HG03571 (cell line): ENCODE measurements around the gene CDYL2.
"Not testable (repeated sequence)": the region's sequence is repeated elsewhere in the genome, so short reads cannot be mapped to it uniquely, and the experiment has no call there.

Experiments used
- ATAC-seq: cut with Tn5 transposase; IDR thresholded peaks from one replicate; pipeline ENCODE4 v1.9.1; 2021; ENCODE audit not compliant: unreplicated experiment

CDYL2 gene

DNA sequence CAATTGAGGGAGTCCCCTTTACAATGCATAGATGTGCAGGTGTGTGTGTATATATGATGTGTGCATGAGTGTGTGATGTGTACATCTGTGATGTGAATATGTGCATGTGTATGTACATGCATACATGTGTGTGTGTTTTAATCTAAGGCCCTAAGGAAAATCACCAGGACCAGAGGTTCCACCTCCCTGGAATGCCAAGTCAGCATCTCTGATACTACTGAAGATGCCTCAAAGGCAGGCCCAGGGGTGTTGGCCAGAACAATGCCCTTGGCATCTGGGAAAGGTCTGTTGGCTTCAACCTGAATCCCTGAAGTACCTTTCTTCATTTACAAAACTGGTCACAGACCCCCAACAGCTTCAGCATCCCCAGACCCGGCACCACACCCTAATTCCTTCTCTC, 129.5 kb downstream of the CDYL2 start:
- no peak for ATAC-seq

DNA sequence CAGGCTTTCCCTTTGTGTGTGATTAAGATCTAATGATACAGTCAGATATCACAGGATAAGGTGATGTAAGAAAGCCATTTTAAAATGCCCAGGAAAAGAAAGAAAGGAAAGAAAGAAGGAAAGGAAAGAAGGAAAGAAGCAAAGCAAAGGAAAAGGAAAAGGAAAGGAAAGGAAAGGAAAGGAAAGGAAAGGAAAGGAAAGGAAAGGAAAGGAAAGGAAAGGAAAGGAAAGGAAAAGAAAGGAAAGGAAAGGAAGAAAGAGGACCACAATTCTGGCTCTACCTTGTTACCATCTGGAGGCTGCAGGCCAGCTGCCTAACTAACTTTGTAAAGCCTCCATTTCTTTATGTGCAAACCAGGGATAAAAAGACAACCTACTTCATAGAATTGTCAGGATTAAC, 132.0 kb downstream of the CDYL2 start:
- ATAC-seq, result no peak

DNA sequence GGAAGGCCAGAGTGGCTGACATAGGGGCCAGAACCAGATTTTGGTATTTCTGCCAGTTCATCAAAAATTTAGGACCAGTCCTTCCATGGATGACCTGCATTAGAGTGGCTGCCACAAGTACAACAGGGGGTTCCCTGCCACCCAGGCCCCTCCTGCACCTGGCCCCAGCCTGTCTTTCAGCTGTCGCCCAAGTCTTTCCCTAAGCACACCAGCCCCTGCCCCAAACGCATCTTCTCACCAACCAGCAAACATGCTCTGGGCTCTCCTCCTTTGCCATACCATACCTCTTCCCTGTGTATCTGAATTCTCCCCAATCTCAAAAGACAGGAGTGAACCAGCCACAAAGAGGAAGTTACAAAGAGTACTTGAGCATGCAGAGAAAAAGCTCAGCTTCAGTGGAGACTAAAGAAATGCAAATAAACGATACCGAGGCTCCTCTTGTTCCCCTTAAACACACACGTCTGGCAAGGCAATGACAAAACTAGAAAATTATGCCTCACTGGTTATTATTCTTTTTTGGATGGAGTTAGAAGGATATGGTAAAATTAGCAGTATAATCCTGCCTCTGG, 133.0 kb downstream of the CDYL2 start:
- peak; percentile 45 for ATAC-seq

DNA sequence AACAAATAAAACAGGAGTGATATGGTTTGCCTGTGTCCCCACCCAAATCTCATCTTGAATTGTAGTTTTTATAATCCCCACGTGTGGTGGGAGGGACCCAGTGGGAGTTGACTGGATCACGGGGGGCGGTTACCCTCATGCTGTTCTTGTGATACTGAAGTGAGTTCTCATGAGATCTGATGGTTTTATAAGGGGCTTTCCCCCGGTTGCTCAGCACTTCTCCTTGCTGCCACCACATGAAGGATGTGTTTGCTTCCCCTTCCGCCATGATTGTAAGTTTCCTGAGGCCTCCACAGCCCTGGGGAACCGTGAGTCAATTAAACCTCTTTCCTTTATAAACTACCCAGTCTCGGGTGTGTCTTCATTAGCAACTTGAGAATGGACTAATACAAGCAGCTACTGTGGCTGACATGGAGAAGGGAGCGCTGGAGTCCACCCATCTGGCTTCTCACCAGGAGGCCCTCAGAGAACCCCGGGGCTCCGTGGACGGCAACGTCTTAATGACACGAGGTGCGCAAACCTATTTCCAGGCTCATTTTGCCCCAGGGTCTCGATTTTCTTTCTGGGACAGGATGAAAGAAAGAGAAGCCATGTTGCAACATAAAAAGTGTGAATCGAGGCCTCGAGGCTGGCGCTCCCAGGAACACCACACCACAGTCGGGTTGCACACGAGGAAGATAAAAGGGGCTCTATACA, 134.1 kb downstream of the CDYL2 start:
- no peak for ATAC-seq

DNA sequence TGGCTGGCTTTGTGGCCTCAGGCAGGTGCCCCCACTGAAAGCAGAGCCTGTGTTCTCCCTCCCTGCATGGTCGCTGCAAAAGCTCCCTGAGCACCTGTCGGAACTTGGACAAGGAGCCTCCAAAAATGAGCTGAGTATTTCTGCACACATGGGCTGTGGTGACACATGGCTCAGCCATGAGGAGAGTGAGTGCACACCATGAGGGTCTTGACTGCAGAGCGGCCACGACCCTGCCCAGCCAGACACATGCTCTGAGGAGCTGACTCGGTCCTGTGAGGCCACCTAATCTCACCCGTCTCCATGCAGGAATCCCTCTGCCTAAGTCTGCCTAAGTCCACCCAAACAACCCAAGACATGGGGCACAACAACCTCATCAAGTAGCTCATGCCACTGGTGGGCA, 134.7 kb downstream of the CDYL2 start:
- no peak for ATAC-seq

DNA sequence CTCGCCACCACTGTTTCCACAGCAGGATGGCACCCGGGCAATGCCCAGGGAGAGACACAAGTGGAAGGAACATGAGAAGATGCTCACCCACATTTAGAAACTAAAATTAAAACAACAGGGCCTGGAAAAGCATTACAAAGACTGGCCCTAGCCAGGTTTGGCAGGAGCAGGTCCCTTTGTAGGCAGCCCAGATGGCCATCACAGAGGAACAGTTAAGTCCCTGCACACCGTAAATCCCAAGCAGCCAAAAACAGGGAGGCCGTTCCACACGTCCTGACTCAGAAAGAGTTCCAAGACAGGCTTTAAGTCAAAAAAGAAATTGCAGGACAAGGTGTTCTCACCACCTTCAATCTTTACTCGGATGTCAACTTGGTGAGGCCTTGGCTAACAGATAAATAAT, 136.5 kb downstream of the CDYL2 start:
- no peak for ATAC-seq

DNA sequence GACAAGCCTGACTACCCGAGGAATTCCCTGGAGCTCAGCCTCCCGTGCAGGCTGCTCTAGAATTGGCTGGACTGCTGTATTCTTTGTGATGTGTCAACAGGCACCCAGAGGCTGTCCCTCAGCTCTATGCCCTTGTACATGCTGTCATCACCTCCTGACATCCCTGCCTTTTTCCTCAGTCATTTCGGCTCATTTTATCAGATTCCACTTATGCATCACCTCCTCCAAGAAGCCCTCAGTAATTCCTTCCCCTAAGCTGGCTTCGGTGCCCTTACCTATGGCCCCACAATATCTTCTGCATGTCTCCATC, 137.2 kb downstream of the CDYL2 start:
- no peak for ATAC-seq

DNA sequence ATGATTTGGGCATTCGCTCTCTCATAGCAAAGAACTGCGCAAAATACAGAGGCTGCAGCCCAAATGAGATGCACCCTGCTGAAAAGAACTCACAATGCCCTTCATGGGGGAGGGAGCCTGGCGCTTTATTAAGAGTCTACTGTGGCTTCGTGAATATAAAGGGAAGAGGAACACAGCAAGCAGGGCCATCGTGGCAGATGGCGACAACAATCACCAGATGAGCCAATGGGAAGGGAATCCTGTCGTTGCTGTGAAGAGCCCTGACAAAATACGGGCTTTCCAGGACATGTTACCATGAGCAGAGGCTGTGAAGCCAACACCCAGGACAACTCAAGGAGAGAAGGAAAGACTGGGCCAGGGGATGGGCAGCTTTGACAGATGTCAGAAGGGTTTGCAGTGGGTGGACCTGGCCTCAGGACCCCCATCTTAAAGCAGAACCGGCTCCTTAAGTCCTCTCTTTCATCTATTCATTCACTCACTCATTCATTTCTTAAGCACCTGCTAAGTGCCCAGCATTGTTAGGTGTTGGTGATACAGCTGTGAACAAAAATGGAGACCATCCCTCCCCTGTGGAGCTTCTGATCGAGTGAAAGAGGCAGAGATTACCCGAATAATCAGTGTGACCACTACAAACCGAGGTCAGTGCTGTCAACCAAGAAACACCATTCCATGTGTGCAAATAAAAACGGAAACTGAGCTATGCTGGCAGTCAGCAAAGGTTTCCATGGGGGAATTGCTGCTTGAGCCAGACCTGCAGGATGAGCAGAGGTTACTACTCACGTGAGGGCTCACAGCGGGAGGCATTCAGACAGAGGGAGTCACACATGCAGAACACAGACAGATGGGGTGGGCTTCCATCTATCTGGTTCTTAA, 137.8 kb downstream of the CDYL2 start:
- no peak for ATAC-seq

DNA sequence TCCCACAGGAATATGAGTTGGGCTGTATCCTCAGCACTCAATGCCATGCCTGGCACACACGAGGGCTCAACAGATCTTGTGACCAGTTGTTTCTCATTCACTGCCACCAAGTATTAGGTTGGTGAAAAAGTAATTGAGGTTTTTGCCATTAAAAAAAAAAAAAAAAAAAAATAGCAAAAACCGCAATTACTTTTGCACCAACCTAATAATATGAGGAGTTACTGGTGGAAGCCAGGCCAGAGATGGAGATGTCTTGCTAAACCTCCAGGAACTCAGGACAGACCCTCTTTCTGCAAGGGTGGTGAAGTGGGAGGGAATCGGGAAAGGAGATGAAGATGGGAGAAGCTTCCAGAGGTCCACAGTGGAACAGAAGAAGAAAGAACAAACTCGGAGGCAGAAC, 139.0 kb downstream of the CDYL2 start:
- ATAC-seq, result no peak

DNA sequence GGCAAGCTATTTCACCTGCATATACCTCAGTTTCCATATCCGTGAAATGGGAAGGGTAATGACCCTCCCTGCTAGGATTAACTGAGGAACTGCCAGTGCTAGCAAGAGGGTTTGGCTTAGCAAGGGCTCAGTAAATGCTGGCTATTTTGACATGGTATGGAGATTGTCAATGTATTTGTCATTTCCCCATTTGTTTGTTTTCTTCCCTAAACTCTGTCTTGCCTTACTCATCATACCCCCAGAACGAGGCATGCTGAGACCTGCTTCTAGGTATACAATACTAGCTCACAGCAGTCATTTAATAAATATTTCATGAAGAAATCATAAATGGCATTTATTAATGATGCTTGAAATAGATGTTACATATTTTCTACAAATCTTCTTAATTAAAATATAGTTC, 139.6 kb downstream of the CDYL2 start:
- ATAC-seq, result no peak

DNA sequence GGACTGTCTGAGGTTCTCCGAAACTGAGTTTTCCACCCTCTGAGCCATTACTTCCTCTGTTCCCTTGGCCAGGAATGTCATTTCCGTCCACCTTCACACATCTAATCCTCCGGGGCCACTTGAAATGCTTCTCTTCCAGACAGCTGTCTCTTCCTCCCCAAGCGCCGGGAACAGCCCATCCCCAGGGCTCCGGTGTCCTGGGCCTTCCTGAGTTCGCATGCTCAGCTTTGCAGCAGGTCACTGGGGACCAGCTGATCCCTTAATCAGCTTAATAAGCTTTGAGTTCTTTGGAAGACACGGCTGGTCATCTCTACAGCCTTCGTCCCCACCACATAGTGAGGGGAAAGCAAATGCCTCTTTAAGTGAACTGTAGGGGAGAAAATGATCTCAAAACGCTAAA, 140.2 kb downstream of the CDYL2 start:
- ATAC-seq, result no peak

DNA sequence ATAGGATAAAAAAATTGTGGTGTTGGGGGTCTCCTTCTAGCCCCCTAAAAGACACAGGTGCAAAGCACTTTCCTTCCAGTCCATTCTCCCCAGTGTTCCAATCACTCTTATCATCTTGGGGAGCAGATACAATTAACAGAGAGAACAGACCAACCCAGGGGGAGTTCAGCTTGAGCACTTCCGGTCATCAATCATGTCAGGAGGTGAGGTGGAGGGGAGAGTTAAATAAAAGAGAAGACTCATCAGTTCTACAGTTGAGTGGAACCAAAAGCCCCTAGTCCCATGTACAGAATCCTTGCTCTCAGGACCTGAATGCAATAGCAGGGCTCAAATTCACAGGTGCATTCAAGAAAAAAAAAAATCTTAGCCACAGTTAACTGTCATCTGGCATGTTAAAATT, 141.3 kb downstream of the CDYL2 start:
- no peak for ATAC-seq

DNA sequence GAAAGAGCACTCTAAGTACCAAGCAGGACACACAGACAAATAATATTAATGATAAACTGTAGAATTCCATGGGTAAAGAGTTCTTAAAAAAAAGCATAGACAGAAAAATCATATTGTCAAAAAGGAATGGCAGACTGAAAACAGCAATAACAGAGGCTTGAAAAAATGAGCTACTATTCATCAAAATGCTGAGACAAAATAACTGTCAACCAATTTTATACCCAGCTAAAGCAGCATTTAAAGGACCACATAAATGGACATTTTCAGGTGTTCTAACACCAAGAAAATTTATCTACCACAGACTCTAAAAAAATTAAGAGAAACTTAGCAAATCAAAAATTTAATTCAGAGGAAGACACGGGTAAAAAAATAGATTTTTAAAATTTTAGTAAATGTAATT, 144.5 kb downstream of the CDYL2 start:
- no peak for ATAC-seq

DNA sequence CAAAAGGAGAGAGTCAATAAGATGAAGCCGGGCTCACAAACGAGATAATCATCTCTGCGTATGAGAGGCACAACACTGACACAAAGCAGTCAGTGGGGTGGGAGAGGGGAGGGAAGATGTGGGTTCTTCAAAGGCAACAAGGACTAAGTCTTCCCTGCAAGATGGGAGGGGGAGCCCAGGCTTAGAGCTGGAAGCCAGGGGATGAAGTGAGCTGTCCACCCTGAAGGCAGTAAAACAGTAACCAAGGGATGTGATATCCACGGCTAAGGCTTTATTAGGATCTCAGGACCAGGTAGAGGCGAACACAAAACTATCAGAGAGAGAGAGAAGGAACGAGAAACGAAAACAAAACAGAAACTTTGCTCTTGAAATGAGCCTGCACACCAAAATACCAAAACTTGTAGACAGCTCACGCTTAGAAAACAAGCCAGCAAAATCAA, 147.7 kb downstream of the CDYL2 start:
- peak; percentile 98 for ATAC-seq

DNA sequence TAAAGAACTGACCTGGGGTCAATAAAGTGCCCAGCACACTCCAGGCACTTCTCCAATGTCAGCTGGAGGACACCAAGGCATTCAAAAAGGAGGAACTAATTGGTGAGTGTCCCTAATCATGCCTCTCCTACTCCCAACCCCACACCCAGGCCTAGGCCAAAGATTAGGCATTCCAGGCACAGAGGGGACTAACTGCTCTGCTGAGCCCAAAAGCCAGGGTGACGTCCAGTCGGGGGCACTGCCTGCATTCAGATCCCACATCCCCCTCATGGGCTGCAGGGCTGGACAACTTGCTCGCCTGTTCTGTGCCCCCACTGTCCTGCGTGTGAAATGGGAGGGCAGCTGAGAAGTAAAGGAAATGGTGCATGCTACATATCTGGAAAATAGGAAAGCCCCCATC, 148.2 kb downstream of the CDYL2 start:
- no peak for ATAC-seq

DNA sequence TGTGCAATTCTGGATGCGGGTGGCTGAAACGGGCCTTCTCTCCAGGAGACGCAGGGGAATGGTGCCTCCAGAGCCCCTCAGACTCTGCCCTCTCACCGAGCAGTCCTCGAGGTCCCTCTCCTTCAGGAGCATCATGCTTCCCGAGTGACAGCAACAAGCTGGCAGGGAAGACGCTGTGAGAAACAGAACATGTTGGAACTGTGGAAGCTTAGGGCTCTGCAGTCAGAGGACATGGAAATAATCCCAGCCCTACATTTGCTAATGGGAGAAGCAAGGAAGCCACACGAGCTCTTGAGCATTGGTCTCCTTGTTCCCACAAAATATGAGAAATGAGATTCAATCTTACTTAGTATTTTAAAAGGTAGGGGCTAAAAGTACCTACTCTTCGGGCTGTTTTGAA, 148.6 kb downstream of the CDYL2 start:
- no peak for ATAC-seq

DNA sequence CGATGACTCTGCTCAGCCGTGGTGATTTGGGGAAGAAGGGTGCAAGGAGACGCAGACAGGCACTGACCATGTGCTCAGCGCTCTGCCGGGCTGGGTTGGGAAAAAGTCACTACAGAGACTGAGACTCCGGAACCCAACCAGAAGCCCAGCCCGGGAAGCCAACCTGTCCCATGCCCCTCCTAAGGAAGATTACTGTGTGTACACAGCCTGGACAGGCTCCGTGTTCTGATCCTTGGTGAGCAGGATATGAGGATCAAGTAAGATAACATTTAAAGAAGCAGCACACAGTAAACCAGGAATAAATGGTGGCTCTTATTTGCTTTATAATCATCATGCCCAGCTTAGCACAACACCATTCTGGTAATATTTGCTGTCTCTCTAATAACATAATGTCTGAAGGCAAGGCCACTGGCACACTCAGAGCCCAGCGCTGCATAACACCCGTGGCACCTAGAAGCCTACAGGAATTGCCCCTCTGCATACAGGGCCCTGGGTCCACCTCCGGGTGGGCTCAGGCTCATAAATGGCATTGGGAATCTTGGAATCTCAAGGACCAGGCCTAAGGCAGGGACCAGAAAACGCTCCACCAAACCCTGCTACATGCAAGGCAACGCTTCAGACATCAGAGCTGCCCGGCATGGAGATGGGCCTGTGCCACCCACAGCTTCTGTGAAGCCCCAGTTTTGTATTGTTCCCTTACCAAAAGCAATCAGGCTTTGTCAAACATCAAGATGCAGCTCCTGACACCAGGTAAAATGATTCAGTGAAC, 150.1 kb downstream of the CDYL2 start:
- ATAC-seq, result no peak

DNA sequence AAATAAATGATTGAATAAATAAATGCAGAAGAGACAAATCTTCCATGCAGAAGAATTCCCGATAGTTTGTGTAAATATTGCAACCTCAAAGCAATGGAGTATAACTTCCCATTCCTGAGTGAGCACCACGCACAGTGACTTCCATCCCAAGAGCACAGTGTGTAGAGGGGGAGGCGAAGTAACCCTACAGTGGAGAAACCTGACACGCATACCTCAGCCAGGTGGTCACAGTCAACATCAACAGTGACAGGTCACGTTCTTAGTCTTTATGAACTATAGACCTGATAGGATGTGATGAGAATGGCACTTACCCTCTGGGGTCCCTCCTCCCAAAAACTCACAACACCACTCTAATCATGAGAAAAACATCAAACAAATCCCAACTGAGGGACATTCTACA, 152.0 kb downstream of the CDYL2 start:
- ATAC-seq, result no peak

DNA sequence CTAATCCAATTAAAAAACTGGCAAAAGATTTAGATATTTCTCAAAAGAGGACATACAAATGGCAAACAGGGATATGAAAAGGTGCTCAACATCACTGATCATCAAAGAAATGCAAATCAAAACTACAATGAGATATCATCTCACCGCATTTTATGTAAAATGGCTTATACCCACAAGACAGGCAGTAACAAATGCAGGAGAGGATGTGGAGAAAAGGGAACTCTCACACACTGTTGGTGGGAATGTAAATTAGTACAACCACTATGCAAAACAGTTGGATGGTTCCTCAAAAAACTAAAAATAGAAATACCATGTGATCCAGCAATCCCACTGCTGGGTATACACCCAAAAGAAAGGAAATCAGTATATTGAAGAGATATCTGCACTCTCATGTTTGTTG, 154.1 kb downstream of the CDYL2 start:
- not testable (repeated sequence) for ATAC-seq

DNA sequence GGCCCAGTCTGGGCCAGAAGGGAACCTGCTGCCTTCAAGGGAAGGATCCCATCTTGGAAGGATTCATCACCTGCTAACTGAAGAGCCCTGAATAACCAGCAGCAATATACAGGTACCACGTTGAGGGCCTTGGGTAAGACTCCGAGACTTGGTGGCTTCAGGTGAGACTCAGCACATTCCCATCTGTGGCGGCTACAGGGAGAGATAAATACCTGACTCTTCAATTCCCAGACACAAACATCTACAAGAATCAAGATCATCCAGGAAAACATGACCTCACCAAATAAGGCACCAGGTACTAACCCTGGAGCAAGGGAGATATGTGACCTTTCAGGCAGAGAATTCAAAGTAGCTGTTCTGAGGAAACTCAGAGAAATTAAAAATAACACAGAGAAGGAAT, 164.1 kb downstream of the CDYL2 start:
- ATAC-seq, result no peak

DNA sequence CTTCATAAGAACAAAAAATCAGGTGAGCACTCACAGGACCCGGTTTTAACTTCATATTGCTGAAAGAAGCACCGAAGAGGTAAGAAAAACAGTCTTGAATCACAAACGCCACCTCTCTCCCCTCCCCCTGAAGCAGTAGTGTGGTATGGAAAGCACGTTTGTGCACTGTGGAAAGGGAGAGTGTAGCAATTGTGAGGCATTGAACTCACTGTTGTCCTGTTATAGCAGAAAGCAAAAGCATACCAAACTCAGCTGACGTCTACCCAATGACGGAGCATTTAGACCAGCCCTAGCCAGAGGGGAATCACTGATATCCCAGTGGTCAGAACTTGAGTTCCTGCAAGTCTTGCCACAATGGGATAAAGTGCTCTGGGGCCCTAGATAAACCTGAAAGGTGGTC, 164.8 kb downstream of the CDYL2 start:
- ATAC-seq, result no peak

DNA sequence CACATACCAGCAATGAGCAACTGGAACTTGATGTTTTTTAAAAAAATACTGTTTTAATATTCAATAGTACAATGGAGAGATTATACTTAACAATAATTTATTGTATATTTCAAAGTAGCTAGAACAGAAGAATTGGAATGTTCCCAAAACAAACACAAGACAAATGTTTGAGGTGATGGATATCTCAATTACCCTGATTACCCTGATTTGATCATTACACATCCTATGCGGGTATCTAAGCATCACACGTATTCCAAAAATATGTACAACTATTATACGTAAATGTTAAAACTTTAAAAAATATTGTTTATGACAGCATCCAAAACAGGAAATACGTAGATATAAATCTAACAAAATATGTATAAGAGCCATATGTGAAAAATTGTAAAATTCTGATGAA, 166.8 kb downstream of the CDYL2 start:
- ATAC-seq, result no peak
